HEK293T (cell line): ENCODE data around the gene GALNT12.

Experiments
- ARNT ChIP-seq: fragments of 450-650 bp; IDR thresholded peaks from 2 replicates; pipeline ENCODE4 v1.6.1; 2017; ENCODE audit warnings: mild to moderate bottlenecking
- BHLHE40 ChIP-seq: fragments of 450-650 bp; IDR thresholded peaks from 2 replicates; pipeline ENCODE4 v1.6.1; 2016; ENCODE audit warnings: mild to moderate bottlenecking, moderate library complexity, borderline replicate concordance
- CTBP1 ChIP-seq: fragments of 450-650 bp; IDR thresholded peaks from 2 replicates; pipeline ENCODE4 v1.6.1; 2016; ENCODE audit warnings: borderline replicate concordance
- FOXA1 ChIP-seq: fragments of 450-650 bp; IDR thresholded peaks from 2 replicates; pipeline ENCODE4 v1.6.1; 2016; ENCODE audit warnings: mild to moderate bottlenecking
- FOXK2 ChIP-seq: fragments of 450-650 bp; IDR thresholded peaks from 2 replicates; pipeline ENCODE4 v1.6.1; 2016; ENCODE audit warnings: mild to moderate bottlenecking
- SP1 ChIP-seq: fragments of 450-650 bp; IDR thresholded peaks from 2 replicates; pipeline ENCODE4 v1.6.1; 2017
- SUZ12 ChIP-seq: fragments of 450-650 bp; IDR thresholded peaks from 2 replicates; pipeline ENCODE4 v1.6.1; 2016; ENCODE audit warnings: mild to moderate bottlenecking
- TARDBP ChIP-seq: fragments of 450-650 bp; IDR thresholded peaks from 2 replicates; pipeline ENCODE4 v1.6.1; 2016
- ZNF384 ChIP-seq: fragments of 450-650 bp; IDR thresholded peaks from 2 replicates; pipeline ENCODE4 v1.6.1; 2016

GRCh38 chr9:98767915-98768314, 39.6 kb upstream of the GALNT12 start:
- no peak for TF ChIP-seq SP1
- TF ChIP-seq ZNF384, result no peak
- TF ChIP-seq TARDBP, result no peak
- no peak for TF ChIP-seq FOXK2
- no peak for TF ChIP-seq CTBP1
- no peak for TF ChIP-seq ARNT
- no peak for TF ChIP-seq SUZ12
- TF ChIP-seq FOXA1, result no peak
- TF ChIP-seq BHLHE40, result no peak
